Vagina (tissue), 2 donors: Measurements from ENCODE around the gene CACNA1H. TPM values are rescaled to one million over a fixed set of nuclear protein-coding genes. Genes with fewer than 3 reads are reported as not detected.
"Not testable (repeated sequence)": the region's sequence is repeated elsewhere in the genome, so short reads cannot be mapped to it uniquely, and the experiment has no call there.

ENCODE experiments used
- DNase-seq, 2 donors: peaks; one replicate each; pipeline ENCODE4 v3.0.0-alpha.2; 2017; ENCODE audit errors: extremely low spot score in 2 of 2
- H3K27ac ChIP-seq: fragments of 200-600 bp; sonication (generic); one replicate; pipeline ENCODE4 v1.5.1; 2019
- H3K27me3 ChIP-seq: fragments of 200-600 bp; sonication (generic); one replicate; pipeline ENCODE4 v1.5.1; 2019
- H3K36me3 ChIP-seq, 2 donors: fragments of 200-600 bp; sonication (generic); one replicate each; pipeline ENCODE4 v1.5.1; 2017 to 2019
- H3K4me1 ChIP-seq: fragments of 200-600 bp; sonication (generic); one replicate; pipeline ENCODE4 v1.5.1; 2019
- H3K4me3 ChIP-seq, 2 donors: fragments of 200-600 bp; sonication (generic); 1 replicate in 1 of 2; 2 replicates in 1 of 2; pipeline ENCODE4 v1.5.1; 2016 to 2019
- H3K9me3 ChIP-seq: fragments of 200-600 bp; sonication (generic); one replicate; pipeline ENCODE4 v1.5.1; 2019
- POLR2A ChIP-seq, 2 donors: fragments of 450-650 bp; IDR thresholded peaks; one replicate each; pipeline ENCODE4 v1.6.1; 2017; ENCODE audit warnings: antibody characterized with exemption in 2 of 2, mild to moderate bottlenecking in 2 of 2, moderate library complexity in 2 of 2
- POLR2AphosphoS5 ChIP-seq, 2 donors: sonication (generic); formaldehyde crosslinking; IDR thresholded peaks; one replicate each; pipeline ENCODE4 v1.9.0; 2017; ENCODE audit warnings: antibody characterized with exemption in 2 of 2, mild to moderate bottlenecking in 2 of 2, low read depth in 1 of 2; ENCODE audit not compliant: insufficient read depth in 1 of 2
- intact Hi-C: fragments of 100-400 bp; cut with DNase I; formaldehyde crosslinking; loops from one replicate; pipeline ENCODE4 v1.15.1; 2023
- total RNA-seq: library from RNA; depleted of rRNA; stranded (reverse); fragments of >200 nt; gene quantifications from one replicate; pipeline ENCODE4 v1.2.3, GENCODE V29; 2016
- TF ChIP-seq, protein P1 (sequence below), 3 experiments: fragments of 450-650 bp in 2 of 3; fragments of 200-600 bp in 1 of 3; sonication (generic) in 1 of 3; IDR thresholded peaks; one replicate each; pipeline ENCODE4 v1.5.1; 2017 to 2019; ENCODE audit warnings: antibody characterized with exemption in 3 of 3, mild to moderate bottlenecking in 2 of 3, moderate library complexity in 2 of 3

Gene CACNA1H
- total RNA-seq, 1 donor from 2014 or later, result 10.8 TPM

DNA sequence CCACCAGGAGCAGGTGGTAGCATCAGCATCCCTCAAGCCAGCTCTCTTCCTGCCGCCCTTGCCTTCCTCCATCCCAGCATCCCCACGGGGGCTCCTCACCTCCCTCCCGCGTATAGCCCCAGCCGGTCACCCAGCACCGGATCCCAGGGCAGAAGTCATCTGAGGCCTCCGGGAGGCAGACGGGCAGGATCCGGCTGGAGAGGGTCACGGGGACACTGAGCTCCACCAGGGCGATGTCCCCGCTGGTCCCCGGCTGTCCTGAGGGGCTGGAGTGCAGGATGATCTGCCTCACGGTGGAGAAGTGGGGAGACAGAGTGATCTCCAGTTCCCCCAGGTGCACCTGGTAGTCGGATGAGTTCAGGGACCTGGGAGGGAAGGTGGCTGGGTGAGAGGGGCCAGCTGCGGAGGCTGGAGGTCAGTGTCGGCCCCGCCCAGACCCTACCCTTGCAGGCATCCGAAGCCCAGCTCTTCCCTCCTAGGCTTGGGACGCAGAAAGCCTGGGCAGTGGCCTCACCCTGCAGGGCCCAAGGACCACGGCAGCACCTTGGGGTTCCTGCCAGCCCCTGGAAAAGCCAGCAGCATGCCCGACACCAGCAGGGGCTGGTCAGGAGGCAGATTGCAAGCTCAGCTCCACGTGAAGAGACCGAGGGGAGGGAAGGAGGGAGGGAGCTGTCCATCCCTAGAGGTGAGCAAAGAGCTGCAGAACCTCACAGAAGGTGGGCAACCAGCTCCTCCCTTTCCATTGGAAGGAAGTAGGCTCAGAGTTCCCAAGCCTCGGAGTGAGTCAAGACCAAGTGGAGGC is 69.8 kb downstream of the CACNA1H start:
- no peak for DNase-seq
- H3K36me3 ChIP-seq, result no peaks in the 10 kb centered on the region
- intact Hi-C loops, result no loop called here
- no peak overlapping the region for H3K4me3 ChIP-seq
- H3K27me3 ChIP-seq, result no peaks in the 10 kb centered on the region
- no peak overlapping the region for H3K27ac ChIP-seq
- no peaks in the 10 kb centered on the region for H3K4me1 ChIP-seq
- no peaks in the 10 kb centered on the region for H3K9me3 ChIP-seq
- TF ChIP-seq, protein P1, sequence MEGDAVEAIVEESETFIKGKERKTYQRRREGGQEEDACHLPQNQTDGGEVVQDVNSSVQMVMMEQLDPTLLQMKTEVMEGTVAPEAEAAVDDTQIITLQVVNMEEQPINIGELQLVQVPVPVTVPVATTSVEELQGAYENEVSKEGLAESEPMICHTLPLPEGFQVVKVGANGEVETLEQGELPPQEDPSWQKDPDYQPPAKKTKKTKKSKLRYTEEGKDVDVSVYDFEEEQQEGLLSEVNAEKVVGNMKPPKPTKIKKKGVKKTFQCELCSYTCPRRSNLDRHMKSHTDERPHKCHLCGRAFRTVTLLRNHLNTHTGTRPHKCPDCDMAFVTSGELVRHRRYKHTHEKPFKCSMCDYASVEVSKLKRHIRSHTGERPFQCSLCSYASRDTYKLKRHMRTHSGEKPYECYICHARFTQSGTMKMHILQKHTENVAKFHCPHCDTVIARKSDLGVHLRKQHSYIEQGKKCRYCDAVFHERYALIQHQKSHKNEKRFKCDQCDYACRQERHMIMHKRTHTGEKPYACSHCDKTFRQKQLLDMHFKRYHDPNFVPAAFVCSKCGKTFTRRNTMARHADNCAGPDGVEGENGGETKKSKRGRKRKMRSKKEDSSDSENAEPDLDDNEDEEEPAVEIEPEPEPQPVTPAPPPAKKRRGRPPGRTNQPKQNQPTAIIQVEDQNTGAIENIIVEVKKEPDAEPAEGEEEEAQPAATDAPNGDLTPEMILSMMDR (IDR thresholded peaks at IDR 0.05), result no peak
- TF ChIP-seq POLR2A (IDR thresholded peaks at IDR 0.05) (no peak), POLR2AphosphoS5 (IDR thresholded peaks at IDR 0.05; ENCODE audit: insufficient read depth in 1 of 2, low read depth in 1 of 2) (no peak)

- Histone ChIP-seq H3K4me3 (no peak overlapping the region), H3K9me3 (no peaks in the 10 kb centered on the region), H3K36me3 (no peaks in the 10 kb centered on the region), H3K4me1 (no peaks in the 10 kb centered on the region), H3K27me3 (no peaks in the 10 kb centered on the region), H3K27ac (no peak overlapping the region)
- intact Hi-C loops, result no loop called here
- no peak for DNase-seq
- TF ChIP-seq, protein P1 (IDR thresholded peaks at IDR 0.05), result no peak
- TF ChIP-seq POLR2AphosphoS5 (IDR thresholded peaks at IDR 0.05; ENCODE audit: insufficient read depth in 1 of 2, low read depth in 1 of 2) (no peak), POLR2A (IDR thresholded peaks at IDR 0.05) (no peak)
Measured at GRCh38 chr16:1223355-1224214, 70.7 kb downstream of the CACNA1H start.

GRCh38 chr16:1224558-1224957 is 71.7 kb downstream of the CACNA1H start:
- no peak overlapping the region for H3K4me3 ChIP-seq
- no peaks in the 10 kb centered on the region for H3K36me3 ChIP-seq
- H3K27me3 ChIP-seq, result no peaks in the 10 kb centered on the region
- H3K4me1 ChIP-seq, result no peaks in the 10 kb centered on the region
- no peak for DNase-seq
- intact Hi-C loops, result no loop called here
- no peak for TF ChIP-seq POLR2AphosphoS5 (IDR thresholded peaks at IDR 0.05; ENCODE audit: insufficient read depth in 1 of 2, low read depth in 1 of 2)
- TF ChIP-seq, protein P1 (IDR thresholded peaks at IDR 0.05), result no peak
- TF ChIP-seq POLR2A (IDR thresholded peaks at IDR 0.05), result no peak
- H3K9me3 ChIP-seq, result no peaks in the 10 kb centered on the region
- H3K27ac ChIP-seq, result no peak overlapping the region

DNA sequence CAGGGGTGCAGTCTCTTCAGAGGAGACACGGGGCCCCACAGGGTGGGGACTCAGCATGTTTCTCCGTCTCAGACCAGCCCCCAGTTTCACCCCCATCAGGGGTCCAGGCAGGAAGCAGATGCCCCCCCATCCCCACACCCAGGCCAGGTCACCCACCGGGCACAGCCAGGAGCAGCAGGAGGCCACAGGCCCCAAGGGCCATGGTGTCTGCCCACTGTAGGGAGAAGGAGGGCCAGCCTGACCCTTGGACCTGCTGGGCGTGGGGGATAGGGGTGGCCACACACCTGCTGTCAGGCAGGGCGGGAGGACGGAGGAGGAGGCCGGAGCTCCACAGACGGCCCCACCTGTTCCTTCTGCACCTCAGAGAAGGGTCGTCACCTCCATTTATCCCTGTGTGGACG is 72.1 kb downstream of the CACNA1H start, which contains the start of gene TPSG1:
Gene TPSG1 (minus strand): TSS at position 218 of the 401 bp plus-strand sequence. CDS start 16 bp downstream, at position 202.
- H3K4me1 ChIP-seq, result no peaks in the 10 kb centered on the region
- intact Hi-C loops, result no loop called here
- H3K4me3 ChIP-seq, result no peak within 1 kb of the TSS
- H3K36me3 ChIP-seq, result no peaks in the 10 kb centered on the region
- H3K27me3 ChIP-seq, result no peaks in the 10 kb centered on the region
- TF ChIP-seq, protein P1 (IDR thresholded peaks at IDR 0.05), result no peak
- TF ChIP-seq POLR2AphosphoS5 (IDR thresholded peaks at IDR 0.05; ENCODE audit: insufficient read depth in 1 of 2, low read depth in 1 of 2) (no peak), POLR2A (IDR thresholded peaks at IDR 0.05) (no peak)
- DNase-seq, result no peak
- no peak within 1 kb of the TSS for H3K27ac ChIP-seq
- H3K9me3 ChIP-seq, result no peaks in the 10 kb centered on the region

- H3K27me3 ChIP-seq, H3K4me1 ChIP-seq, H3K36me3 ChIP-seq, H3K9me3 ChIP-seq, H3K4me3 ChIP-seq, H3K27ac ChIP-seq, DNase-seq, intact Hi-C loops: not testable (repeated sequence)
Measured at GRCh38 chr16:1225728-1226311, 72.9 kb downstream of the CACNA1H start.

- H3K9me3 ChIP-seq, H3K4me3 ChIP-seq, intact Hi-C loops, H3K4me1 ChIP-seq, DNase-seq, H3K36me3 ChIP-seq, H3K27ac ChIP-seq, H3K27me3 ChIP-seq: not testable (repeated sequence)
Measured at GRCh38 chr16:1226692-1227091, 73.8 kb downstream of the CACNA1H start.

GRCh38 chr16:1228227-1228626 is 75.3 kb downstream of the CACNA1H start:
- H3K27me3 ChIP-seq, H3K27ac ChIP-seq, DNase-seq, H3K9me3 ChIP-seq, H3K4me3 ChIP-seq, intact Hi-C loops, H3K36me3 ChIP-seq, H3K4me1 ChIP-seq: not testable (repeated sequence)

GRCh38 chr16:1229476-1229875 is 76.6 kb downstream of the CACNA1H start:
- intact Hi-C loops, H3K27ac ChIP-seq, H3K9me3 ChIP-seq, H3K36me3 ChIP-seq, H3K4me1 ChIP-seq, H3K27me3 ChIP-seq, DNase-seq, H3K4me3 ChIP-seq: not testable (repeated sequence)
